BLaER1 treated with 17β-estradiol and CSF1 and Interleukin-3, amounts not matched to agents 10 nM and 100 nM (cell line): ENCODE data around the gene ALPK1.
"Not testable (repeated sequence)": the region's sequence is repeated elsewhere in the genome, so short reads cannot be mapped to it uniquely, and the experiment has no call there.

Source experiments
- H3K27ac ChIP-seq, 11 experiments: shearing (Covaris generic); formaldehyde crosslinking; 2 replicates each; pipeline ENCODE4 v1.8.1; 2022
- H3K27me3 ChIP-seq, 11 experiments: shearing (Covaris generic); formaldehyde crosslinking; 2 replicates each; pipeline ENCODE4 v1.8.1; 2022
- H3K36me3 ChIP-seq, 11 experiments: shearing (Covaris generic); formaldehyde crosslinking; 2 replicates each; pipeline ENCODE4 v1.8.1; 2022
- H3K4me1 ChIP-seq, 10 experiments: shearing (Covaris generic); formaldehyde crosslinking; 2 replicates each; pipeline ENCODE4 v1.8.1; 2022
- H3K4me2 ChIP-seq, 11 experiments: shearing (Covaris generic); formaldehyde crosslinking; 2 replicates each; pipeline ENCODE4 v1.8.1; 2022
- H3K4me3 ChIP-seq, 10 experiments: shearing (Covaris generic); formaldehyde crosslinking; 2 replicates each; pipeline ENCODE4 v1.8.1; 2022
- H3K9ac ChIP-seq, 11 experiments: shearing (Covaris generic); formaldehyde crosslinking; 2 replicates each; pipeline ENCODE4 v1.8.1; 2022
- H3K9me3 ChIP-seq, 11 experiments: shearing (Covaris generic); formaldehyde crosslinking; replicated peaks in 1 of 11; 2 replicates each; pipeline ENCODE4 v1.8.1; 2022
- H4K20me1 ChIP-seq, 11 experiments: shearing (Covaris generic); formaldehyde crosslinking; 2 replicates each; pipeline ENCODE4 v1.8.1; 2022
- Cebpa-rat ChIP-seq, 11 experiments: shearing (Covaris generic); IDR thresholded peaks; 2 replicates each; pipeline ENCODE4 v1.8.1; 2022

ALPK1 gene

DNA sequence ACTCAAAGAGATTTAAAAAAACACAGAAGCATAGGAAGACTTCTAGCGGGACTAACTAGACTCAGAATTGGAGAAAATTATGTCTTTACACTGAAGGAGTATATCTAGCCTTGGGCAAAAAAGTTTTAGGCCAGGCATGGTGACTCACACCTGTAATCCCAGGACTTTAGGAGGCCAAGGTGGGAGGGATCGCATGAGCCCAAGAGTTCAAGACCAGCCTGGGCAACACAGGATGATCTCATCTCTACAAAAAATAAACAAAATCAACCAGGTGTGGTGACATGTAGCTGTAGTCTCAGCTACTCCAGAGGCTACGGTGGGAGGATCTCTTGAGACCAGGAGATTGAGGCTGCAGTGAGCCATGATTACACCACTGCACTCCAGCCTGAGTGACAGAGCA is 119.3 kb downstream of the ALPK1 start:
- Histone ChIP-seq H3K27me3 (no peaks in the 10 kb centered on the region), H3K9me3 (peaks cover 8 to 21% (median 13%) of the 10 kb centered on the region in 11 experiments; a peak in 15 of 22 replicates), H3K4me3 (no peak overlapping the region), H3K36me3 (peaks cover 0 to 54% (median 0%) of the 10 kb centered on the region in 11 experiments; a peak in 5 of 22 replicates), H3K27ac (no peak overlapping the region), H3K4me2 (no peak overlapping the region), H4K20me1 (no peaks in the 10 kb centered on the region), H3K4me1 (no peaks in the 10 kb centered on the region), H3K9ac (no peak overlapping the region)
- TF ChIP-seq Cebpa-rat (IDR thresholded peaks at IDR 0.05) = no peak

DNA sequence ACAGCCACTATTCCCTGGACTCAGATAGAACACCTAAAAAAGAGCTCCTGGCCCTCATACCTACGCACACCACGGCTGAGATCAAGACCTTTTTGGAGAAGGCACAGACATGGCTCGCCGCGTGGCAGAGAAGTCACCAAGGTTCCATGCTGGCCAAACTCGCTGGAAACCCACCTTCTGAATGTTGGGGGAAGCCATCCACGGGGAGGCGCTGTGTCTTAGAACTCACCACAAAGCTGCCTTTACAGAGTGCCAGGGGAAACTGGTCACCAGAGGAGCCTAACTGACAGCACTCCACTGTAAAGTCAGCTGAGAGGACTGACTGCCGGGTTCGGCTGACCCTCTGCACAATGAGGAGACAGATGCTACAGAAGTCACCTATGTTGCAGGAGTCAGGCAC is 120.9 kb downstream of the ALPK1 start:
- Histone ChIP-seq H3K4me3 (no peak overlapping the region), H3K36me3 (peaks cover 0 to 53% (median 0%) of the 10 kb centered on the region in 11 experiments; a peak in 5 of 22 replicates), H3K27ac (no peak overlapping the region), H3K9me3 (peaks cover 8 to 21% (median 13%) of the 10 kb centered on the region in 11 experiments; a peak in 15 of 22 replicates), H3K4me1 (no peaks in the 10 kb centered on the region), H4K20me1 (no peaks in the 10 kb centered on the region), H3K27me3 (no peaks in the 10 kb centered on the region), H3K4me2 (no peak overlapping the region), H3K9ac (no peak overlapping the region)
- no peak for TF ChIP-seq Cebpa-rat (IDR thresholded peaks at IDR 0.05)

DNA sequence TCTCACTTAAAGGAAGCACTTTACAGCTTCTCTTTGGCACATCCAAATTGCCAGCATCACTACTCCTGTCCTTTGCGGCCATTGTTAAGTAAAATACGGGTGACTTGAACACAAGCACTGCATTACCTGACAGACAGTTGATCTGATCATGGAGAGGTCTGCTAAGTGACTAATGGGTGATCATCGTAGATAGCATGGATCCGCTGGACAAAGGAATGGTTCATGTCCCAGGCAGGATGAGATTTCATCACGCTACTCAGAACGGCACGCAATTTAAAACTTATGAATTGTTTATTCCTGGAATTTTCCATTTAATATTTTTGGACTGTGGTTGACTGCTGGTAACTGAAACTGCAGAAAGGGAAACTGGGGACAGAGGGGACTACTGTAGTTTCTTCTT is 124.7 kb downstream of the ALPK1 start:
- Histone ChIP-seq H3K4me3 (no peak overlapping the region), H3K9me3 (peaks cover 0 to 8% (median under 1%) of the 10 kb centered on the region in 11 experiments; a peak in 7 of 22 replicates), H3K27me3 (no peaks in the 10 kb centered on the region), H3K4me1 (no peaks in the 10 kb centered on the region), H3K4me2 (no peak overlapping the region), H4K20me1 (no peaks in the 10 kb centered on the region), H3K9ac (no peak overlapping the region), H3K36me3 (peaks cover 0 to 70% (median 0%) of the 10 kb centered on the region in 11 experiments; a peak in 4 of 22 replicates), H3K27ac (no peak overlapping the region)
- TF ChIP-seq Cebpa-rat (IDR thresholded peaks at IDR 0.05) = no peak

DNA sequence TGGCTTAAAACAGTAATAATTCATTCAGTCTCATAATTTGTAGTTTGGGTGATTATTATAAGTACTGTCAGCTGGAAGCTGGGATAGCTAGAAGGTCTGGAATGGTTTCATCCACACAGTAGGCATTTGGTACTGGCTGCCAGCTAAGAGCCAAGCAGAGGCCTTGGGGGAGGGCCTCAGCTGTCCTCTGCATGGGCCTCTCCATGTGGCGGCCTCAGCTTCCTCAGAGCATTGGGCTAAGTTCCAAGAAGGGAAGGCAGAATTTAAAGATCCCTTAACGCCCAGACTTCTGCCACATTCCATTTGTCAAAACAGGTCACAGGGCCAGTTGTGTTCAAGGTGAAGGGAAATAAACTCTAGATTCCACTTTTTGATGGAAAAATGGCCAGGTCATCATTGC is 125.5 kb downstream of the ALPK1 start:
- Histone ChIP-seq H3K36me3 (peaks cover 0 to 71% (median 0%) of the 10 kb centered on the region in 11 experiments; a peak in 4 of 22 replicates), H3K4me1 (no peaks in the 10 kb centered on the region), H3K27me3 (no peaks in the 10 kb centered on the region), H3K9me3 (peaks cover 0 to under 1% (median 0%) of the 10 kb centered on the region in 11 experiments; a peak in 3 of 22 replicates), H3K27ac (no peak overlapping the region), H3K4me2 (no peak overlapping the region), H4K20me1 (no peaks in the 10 kb centered on the region), H3K4me3 (no peak overlapping the region), H3K9ac (no peak overlapping the region)
- no peak for TF ChIP-seq Cebpa-rat (IDR thresholded peaks at IDR 0.05)

DNA sequence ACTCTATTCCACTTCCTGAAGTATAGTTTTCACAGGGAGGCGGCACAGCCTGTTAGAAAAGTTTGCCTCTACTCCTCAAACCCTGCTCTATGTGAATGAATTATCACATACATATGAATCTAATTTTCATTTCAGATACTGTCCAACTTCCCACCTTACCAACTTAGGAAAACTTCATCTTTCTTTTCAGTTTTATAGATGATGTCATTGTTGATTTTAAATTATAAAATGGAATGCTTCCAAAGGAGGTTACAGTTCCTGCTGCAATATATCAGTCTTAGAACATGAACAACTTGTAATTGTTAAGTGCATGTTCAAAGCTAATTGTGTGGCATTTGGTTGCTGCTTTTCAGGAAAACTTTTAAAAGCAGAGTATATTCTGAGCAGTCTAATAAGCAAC is 126.4 kb downstream of the ALPK1 start:
- no peak overlapping the region for H3K4me3 ChIP-seq
- no peak overlapping the region for H3K9ac ChIP-seq
- H3K36me3 ChIP-seq = peaks cover 0 to 80% (median 0%) of the 10 kb centered on the region in 11 experiments; a peak in 4 of 22 replicates
- no peak overlapping the region for H3K27ac ChIP-seq
- no peak overlapping the region for H3K4me2 ChIP-seq
- H4K20me1 ChIP-seq = no peaks in the 10 kb centered on the region
- no peaks in the 10 kb centered on the region for H3K27me3 ChIP-seq
- no peaks in the 10 kb centered on the region for H3K9me3 ChIP-seq
- no peaks in the 10 kb centered on the region for H3K4me1 ChIP-seq
- no peak for TF ChIP-seq Cebpa-rat (IDR thresholded peaks at IDR 0.05)

DNA sequence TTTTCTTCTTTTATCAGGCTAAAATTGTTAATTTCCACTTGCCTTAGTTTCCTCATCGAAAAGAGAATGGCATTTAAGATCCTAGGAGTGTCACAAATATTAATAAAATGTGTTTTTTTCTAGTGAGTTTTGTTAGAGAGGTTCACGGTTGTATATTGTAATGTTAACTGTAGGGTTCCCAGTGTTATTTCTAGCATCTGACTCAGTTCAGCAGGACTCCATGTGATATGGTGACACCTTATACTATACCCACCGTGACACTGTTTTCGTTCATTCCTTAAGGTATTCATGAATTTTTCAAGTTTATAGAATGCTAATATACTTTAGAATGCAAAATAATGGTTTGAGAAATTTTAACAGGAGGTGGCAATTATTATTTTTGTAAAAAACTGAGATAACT is 128.7 kb downstream of the ALPK1 start:
- TF ChIP-seq Cebpa-rat (IDR thresholded peaks at IDR 0.05) = no peak
- H3K27me3 ChIP-seq = no peaks in the 10 kb centered on the region
- peaks cover 0 to 90% (median 0%) of the 10 kb centered on the region in 11 experiments; a peak in 5 of 22 replicates for H3K36me3 ChIP-seq

DNA sequence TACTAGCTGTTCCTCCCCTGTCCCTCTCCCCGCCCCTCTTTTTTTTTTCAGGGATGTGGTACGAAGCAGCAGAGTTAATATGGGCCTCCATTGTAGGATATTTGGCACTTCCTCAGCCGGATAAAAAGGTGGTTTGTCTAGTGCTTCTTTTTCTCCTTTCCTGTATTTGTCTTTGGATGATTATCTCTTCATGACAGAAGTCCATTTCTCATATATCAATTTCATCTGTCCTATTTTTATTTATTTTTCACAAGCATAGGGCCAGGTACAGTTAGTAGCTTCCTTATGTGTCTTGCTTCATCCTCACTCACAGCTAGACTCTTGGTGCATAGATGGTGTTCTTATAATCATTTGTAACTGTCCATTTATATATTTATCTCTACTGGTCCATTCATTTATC is 129.2 kb downstream of the ALPK1 start:
- Histone ChIP-seq H4K20me1 (no peaks in the 10 kb centered on the region), H3K27me3 (no peaks in the 10 kb centered on the region), H3K4me2 (no peak overlapping the region), H3K27ac (no peak overlapping the region), H3K4me1 (no peaks in the 10 kb centered on the region), H3K4me3 (no peak overlapping the region), H3K36me3 (peaks cover 0 to 96% (median 0%) of the 10 kb centered on the region in 11 experiments; a peak in 5 of 22 replicates), H3K9me3 (no peaks in the 10 kb centered on the region), H3K9ac (no peak overlapping the region)
- no peak for TF ChIP-seq Cebpa-rat (IDR thresholded peaks at IDR 0.05)

More for the DNA sequence above, 128.7 kb downstream of the ALPK1 start:
- no peaks in the 10 kb centered on the region for H3K9me3 ChIP-seq
- H3K27ac ChIP-seq = no peak overlapping the region
- H3K4me2 ChIP-seq = no peak overlapping the region
- H3K4me1 ChIP-seq = no peaks in the 10 kb centered on the region
- H3K9ac ChIP-seq = no peak overlapping the region
- no peak overlapping the region for H3K4me3 ChIP-seq
- no peaks in the 10 kb centered on the region for H4K20me1 ChIP-seq

DNA sequence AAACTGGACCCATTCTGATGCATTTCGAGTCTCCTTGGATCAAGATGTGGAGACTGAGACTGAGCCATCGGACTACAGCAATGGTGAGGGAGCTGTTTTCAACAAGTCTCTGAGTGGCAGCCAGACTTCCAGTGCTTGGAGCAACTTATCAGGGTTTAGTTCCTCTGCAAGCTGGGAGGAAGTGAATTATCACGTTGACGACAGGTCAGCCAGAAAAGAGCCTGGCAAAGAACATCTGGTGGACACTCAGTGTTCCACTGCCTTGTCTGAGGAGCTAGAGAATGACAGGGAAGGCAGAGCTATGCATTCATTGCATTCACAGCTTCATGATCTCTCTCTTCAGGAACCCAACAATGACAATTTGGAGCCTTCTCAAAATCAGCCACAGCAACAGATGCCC is 134.0 kb downstream of the ALPK1 start:
- H3K9ac ChIP-seq = no peak overlapping the region
- H4K20me1 ChIP-seq = no peaks in the 10 kb centered on the region
- H3K27me3 ChIP-seq = no peaks in the 10 kb centered on the region
- no peaks in the 10 kb centered on the region for H3K4me1 ChIP-seq
- H3K4me3 ChIP-seq = no peak overlapping the region
- no peak for TF ChIP-seq Cebpa-rat (IDR thresholded peaks at IDR 0.05)
- no peak overlapping the region for H3K27ac ChIP-seq
- no peaks in the 10 kb centered on the region for H3K9me3 ChIP-seq
- H3K36me3 ChIP-seq = peaks cover 0 to 67% (median 0%) of the 10 kb centered on the region in 11 experiments; a peak in 5 of 22 replicates
- H3K4me2 ChIP-seq = no peak overlapping the region

DNA sequence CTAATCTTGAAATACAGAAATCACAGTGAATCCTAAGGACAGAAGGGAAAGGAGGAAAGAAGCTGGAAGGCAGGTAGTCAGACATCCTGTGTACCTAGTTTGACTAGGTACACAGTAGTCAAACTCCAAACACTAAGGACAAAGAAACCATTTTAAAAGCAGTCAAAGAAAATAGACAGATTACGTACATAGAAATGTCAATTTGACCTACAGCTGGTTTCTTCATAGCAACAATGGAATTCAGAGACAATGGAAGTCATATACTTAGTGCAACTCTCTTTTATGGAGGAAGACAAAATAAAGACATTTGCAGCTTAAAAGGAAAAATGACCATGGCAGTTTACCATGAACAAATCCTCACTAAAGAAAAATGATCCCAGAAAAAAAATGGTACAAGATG is 139.8 kb downstream of the ALPK1 start:
- Histone ChIP-seq H3K9ac (no peak overlapping the region), H3K36me3 (peaks cover 0 to 55% (median 0%) of the 10 kb centered on the region in 11 experiments; a peak in 5 of 22 replicates), H3K4me3 (no peak overlapping the region), H3K27me3 (no peaks in the 10 kb centered on the region), H4K20me1 (no peaks in the 10 kb centered on the region), H3K27ac (no peak overlapping the region), H3K9me3 (0 out of 22 replicates have a peak, but pooled peaks cover 0 to 6% (median 0%) of the 10 kb centered on the region in 11 experiments), H3K4me2 (no peak overlapping the region), H3K4me1 (no peaks in the 10 kb centered on the region)
- TF ChIP-seq Cebpa-rat (IDR thresholded peaks at IDR 0.05) = no peak

DNA sequence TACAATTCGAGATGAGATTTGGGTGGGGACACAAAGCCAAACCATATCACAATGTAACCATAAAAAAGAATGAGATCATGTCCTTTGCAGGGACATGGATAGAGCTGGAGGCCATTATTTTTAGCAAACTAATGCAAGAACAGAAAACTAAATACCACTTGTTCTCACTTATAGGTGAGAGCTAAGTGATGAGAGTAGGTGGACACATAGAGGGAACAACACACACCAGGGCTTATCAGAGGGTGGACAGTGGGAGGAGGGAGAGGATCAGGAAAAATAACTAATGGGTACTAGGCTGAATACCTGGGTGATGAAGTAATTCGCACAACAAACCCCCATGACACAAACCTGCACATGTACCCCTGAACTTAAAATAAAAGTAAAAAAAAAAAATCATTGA is 145.1 kb downstream of the ALPK1 start:
- H3K4me3 ChIP-seq, H3K9ac ChIP-seq, H3K27ac ChIP-seq, H3K4me2 ChIP-seq, H3K27me3 ChIP-seq, H3K4me1 ChIP-seq, H4K20me1 ChIP-seq: not testable (repeated sequence)
- Histone ChIP-seq H3K9me3 (peaks cover 6 to 37% (median 13%) of the 10 kb centered on the region in 11 experiments; a peak in 21 of 22 replicates), H3K36me3 (peaks cover 0 to 59% (median 0%) of the 10 kb centered on the region in 11 experiments; a peak in 5 of 22 replicates)
